HK-2 (cell line): ENCODE results near the gene FBXW7.
A peak's percentile ranks its signal among the peaks of the same experiment; 100 is the strongest.

Source experiments
- DNase-seq: peaks from one replicate; pipeline ENCODE4 v3.0.0-alpha.2; 2018; ENCODE audit not compliant: unreplicated experiment

FBXW7 gene

GRCh38 chr4:152328582-152328981, 207.3 kb downstream of the FBXW7 start:
- DNase-seq, result no peak

- no peak for DNase-seq
Observed at GRCh38 chr4:152327606-152328453, 208.1 kb downstream of the FBXW7 start.

GRCh38 chr4:152325831-152326230, 210.1 kb downstream of the FBXW7 start:
- DNase-seq, result no peak

- no peak for DNase-seq
Observed at GRCh38 chr4:152323221-152323620, 212.7 kb downstream of the FBXW7 start.

GRCh38 chr4:152322656-152323055, 213.2 kb downstream of the FBXW7 start:
- DNase-seq, result no peak

- DNase-seq, result no peak
Observed at GRCh38 chr4:152321923-152322322, 214.0 kb downstream of the FBXW7 start.

GRCh38 chr4:152321398-152321797, 214.5 kb downstream of the FBXW7 start:
- DNase-seq, result no peak

GRCh38 chr4:152316969-152317368, 218.9 kb downstream of the FBXW7 start:
- DNase-seq, result no peak

GRCh38 chr4:152310257-152310656, 225.6 kb downstream of the FBXW7 start:
- peak; percentile 67 for DNase-seq

GRCh38 chr4:152309418-152309817, 226.5 kb downstream of the FBXW7 start:
- DNase-seq, result no peak

- no peak for DNase-seq
Observed at GRCh38 chr4:152308951-152309350, 226.9 kb downstream of the FBXW7 start.

GRCh38 chr4:152307669-152308068, 228.2 kb downstream of the FBXW7 start:
- DNase-seq, result no peak

- no peak for DNase-seq
Observed at GRCh38 chr4:152306541-152306940, 229.4 kb downstream of the FBXW7 start.

GRCh38 chr4:152304220-152304619, 231.7 kb downstream of the FBXW7 start:
- DNase-seq, result peak; percentile 33

- no peak for DNase-seq
Observed at GRCh38 chr4:152301381-152301780, 234.5 kb downstream of the FBXW7 start.

GRCh38 chr4:152299553-152299952, 236.3 kb downstream of the FBXW7 start:
- DNase-seq, result no peak

- DNase-seq, result no peak
Observed at GRCh38 chr4:152296386-152296785, 239.5 kb downstream of the FBXW7 start.

GRCh38 chr4:152294765-152295164, 241.1 kb downstream of the FBXW7 start:
- no peak for DNase-seq

- DNase-seq, result no peak
Observed at GRCh38 chr4:152294331-152294730, 241.6 kb downstream of the FBXW7 start.

GRCh38 chr4:152293527-152293926, 242.4 kb downstream of the FBXW7 start:
- no peak for DNase-seq

- no peak for DNase-seq
Observed at GRCh38 chr4:152290366-152290921, 245.4 kb downstream of the FBXW7 start.

- no peak for DNase-seq
Observed at GRCh38 chr4:152289941-152290340, 246.0 kb downstream of the FBXW7 start.

- no peak for DNase-seq
Observed at GRCh38 chr4:152289541-152289940, 246.4 kb downstream of the FBXW7 start.
